ENCODE results near the gene KREMEN1.

DNA sequence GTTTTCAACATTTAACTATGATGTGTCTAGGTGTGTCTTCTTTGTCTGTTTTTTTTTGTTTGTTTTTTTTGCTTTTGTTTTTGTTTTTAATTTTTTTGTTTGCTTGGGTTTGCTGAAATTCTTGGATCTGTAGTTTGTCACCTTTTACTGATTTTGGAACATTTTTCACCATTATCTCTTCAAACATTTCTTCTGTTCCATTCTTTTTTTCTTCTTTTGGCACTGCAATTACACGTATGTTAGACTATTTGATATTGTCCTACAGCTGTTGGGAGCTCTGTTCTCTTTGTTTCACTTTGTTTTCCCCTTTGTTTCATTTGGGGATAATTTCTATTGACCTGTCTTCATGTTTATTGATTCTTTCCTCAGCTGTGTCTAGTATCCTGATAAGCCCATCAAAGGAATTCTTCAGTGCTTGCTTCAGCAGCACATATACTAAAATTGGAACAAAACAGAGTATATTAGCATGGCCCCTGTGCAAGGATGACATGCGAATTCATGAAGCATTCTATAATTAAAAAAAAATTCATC lies 60.8 kb downstream of the KREMEN1 start:
- TF ChIP-seq POLR2A (IDR thresholded peaks at IDR 0.05; ENCODE audit: low read length), result no peak
- no peak for TF ChIP-seq GATA1 (IDR thresholded peaks at IDR 0.05; ENCODE audit: low read depth, low read length)

All from erythroblast (primary cell).